Measurements from ENCODE around the gene C1orf87.
"Not testable (repeated sequence)": the region's sequence is repeated elsewhere in the genome, so short reads cannot be mapped to it uniquely, and the experiment has no call there.

C1orf87 gene

GRCh38 chr1:59968746-59969145 is 104.8 kb downstream of the C1orf87 start:
- DNase-seq (ENCODE audit: low read depth); H3K4me3 ChIP-seq (ENCODE audit: low read depth, low read length): not testable (repeated sequence)

DNA sequence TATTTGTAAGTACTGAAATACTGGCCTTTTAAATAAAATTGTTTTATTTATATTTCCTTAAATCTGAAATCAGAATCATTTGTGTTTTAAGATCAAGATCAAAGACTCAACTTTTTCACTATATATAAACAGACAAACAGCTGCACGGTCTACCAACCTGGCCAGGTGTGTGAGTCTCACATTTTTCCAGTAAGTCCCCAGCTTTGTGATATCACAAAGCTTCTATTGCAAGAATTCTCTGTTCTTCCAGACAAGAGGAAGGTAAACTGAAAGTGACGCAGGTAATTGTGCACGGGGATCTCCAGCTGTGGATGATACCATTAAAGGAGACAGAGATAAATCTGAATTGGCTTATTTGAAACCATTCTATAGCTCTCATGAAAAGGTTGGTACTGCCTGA is 105.8 kb downstream of the C1orf87 start:
- no peak overlapping the region for H3K4me3 ChIP-seq (ENCODE audit: low read depth, low read length)
- DNase-seq (ENCODE audit: low read depth), result no peak

GRCh38 chr1:59967141-59967697 is 106.4 kb downstream of the C1orf87 start:
- peak; percentile 68 for DNase-seq (ENCODE audit: low read depth)
- H3K4me3 ChIP-seq (ENCODE audit: low read depth, low read length), result no peak overlapping the region

DNA sequence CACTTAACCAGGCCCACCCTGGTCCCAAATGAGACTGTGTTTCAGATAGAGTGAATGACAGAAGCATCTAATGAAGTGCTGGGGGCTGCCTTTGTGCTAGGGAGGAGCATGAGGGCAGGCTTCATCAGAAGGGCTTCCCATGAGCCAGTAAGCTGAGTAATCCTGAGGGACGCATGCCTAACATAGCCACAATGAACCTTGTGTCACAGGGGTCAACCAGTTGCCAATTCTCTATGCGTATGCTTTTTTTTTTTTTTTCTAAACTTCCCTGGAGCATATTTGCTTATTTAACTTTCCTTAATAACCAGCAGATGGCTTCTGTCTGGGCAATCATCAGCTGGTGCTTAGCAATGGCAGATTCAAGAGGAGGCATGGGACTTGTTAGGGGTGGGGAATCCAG is 121.5 kb downstream of the C1orf87 start:
- no peak overlapping the region for H3K4me3 ChIP-seq (ENCODE audit: low read depth, low read length)
- DNase-seq (ENCODE audit: low read depth), result no peak

DNA sequence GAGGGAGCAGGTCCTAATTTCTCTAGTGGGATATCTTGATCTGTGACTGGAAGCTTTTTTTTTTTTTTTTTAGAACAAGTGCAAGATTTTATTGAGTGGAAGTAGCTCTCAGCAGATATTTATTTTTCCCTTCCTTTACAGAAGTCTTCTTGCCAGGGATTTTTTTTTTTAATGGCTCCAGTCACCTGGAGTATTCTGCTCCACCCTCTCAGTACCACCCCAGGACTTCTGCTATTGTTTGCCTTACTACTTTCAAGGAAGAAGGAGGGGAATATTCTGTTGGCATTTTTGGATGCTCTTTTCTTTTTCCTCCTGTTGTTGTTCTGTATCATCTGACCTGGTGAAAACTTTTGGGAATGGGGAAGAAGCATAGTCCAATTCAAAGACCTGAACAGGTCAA is 123.9 kb downstream of the C1orf87 start:
- no peak for DNase-seq (ENCODE audit: low read depth)

GRCh38 chr1:59948990-59949389 is 124.6 kb downstream of the C1orf87 start:
- no peak for DNase-seq (ENCODE audit: low read depth)
- no peak overlapping the region for H3K4me3 ChIP-seq (ENCODE audit: low read depth, low read length)

More for the DNA sequence above, 123.9 kb downstream of the C1orf87 start:
- no peak overlapping the region for H3K4me3 ChIP-seq (ENCODE audit: low read depth, low read length)

DNA sequence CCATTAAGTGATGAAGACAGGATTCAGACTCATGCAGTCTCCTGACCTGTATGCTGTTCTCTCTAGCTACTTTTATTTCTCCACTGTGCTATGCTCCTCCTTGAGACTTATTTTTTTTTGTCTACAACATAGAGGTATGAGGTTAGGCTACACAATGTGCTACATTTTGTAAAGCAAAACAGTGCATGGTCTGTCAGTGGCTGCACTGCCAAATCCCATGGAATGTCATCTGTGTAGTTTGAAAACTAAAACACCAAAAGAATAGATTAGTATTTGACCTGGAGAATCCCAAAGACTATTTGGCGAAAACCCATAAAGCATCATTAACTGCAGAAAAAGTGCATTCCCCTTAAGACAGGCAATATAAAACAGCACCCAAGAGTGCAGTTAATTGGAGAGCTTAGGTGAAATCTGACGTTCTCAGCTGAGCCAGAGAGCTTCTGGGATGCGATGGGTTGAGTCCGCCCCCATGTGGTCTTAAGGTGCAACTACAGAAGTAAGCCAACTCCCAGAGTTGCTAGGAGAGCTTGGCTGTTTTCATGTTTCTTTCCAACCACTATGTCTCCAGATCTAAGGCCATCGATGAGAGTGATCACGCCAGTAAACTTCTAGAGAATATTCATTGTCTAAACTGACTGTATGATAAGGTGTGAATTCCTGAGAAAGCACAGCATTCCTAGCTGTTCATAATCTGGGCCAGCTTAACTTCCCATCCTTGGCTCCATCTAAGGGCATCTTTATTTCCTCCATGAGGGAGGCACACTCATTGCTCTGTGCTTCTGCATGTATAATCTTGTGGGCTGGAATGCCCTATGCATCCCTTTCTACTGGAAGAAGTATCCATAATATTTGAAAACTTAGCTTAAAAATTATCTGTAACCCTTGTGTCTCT is 126.3 kb downstream of the C1orf87 start:
- no peak overlapping the region for H3K4me3 ChIP-seq (ENCODE audit: low read depth, low read length)
- peak; percentile 21 for DNase-seq (ENCODE audit: low read depth)

GRCh38 chr1:59945790-59946189 is 127.8 kb downstream of the C1orf87 start:
- no peak overlapping the region for H3K4me3 ChIP-seq (ENCODE audit: low read depth, low read length)
- DNase-seq (ENCODE audit: low read depth), result no peak

Data from skeletal muscle cell (primary cell).